Midbrain (tissue), 1 donor: ENCODE data around the gene ARNT2.

Experiments
- DNase-seq: peaks from one replicate; lab custom pipeline; 2025; lab: John Stamatoyannopoulos, UW

Gene ARNT2

GRCh38 chr15:80576519-80577090, 172.4 kb downstream of the ARNT2 start:
- no peak for DNase-seq

- no peak for DNase-seq
Observed at GRCh38 chr15:80577552-80578205, 173.5 kb downstream of the ARNT2 start.

GRCh38 chr15:80578206-80578595, 174.0 kb downstream of the ARNT2 start:
- DNase-seq, result no peak

- DNase-seq, result no peak
Observed at GRCh38 chr15:80578871-80579270, 174.7 kb downstream of the ARNT2 start.

- no peak for DNase-seq
Observed at GRCh38 chr15:80579611-80580010, 175.4 kb downstream of the ARNT2 start.

GRCh38 chr15:80580106-80580505, 175.9 kb downstream of the ARNT2 start:
- no peak for DNase-seq

GRCh38 chr15:80580536-80581260, 176.5 kb downstream of the ARNT2 start:
- no peak for DNase-seq

- no peak for DNase-seq
Observed at GRCh38 chr15:80581976-80582375, 177.8 kb downstream of the ARNT2 start.

GRCh38 chr15:80582816-80583423, 178.7 kb downstream of the ARNT2 start:
- DNase-seq, result no peak

GRCh38 chr15:80584561-80584964, 180.4 kb downstream of the ARNT2 start:
- no peak for DNase-seq

GRCh38 chr15:80584973-80585525, 180.9 kb downstream of the ARNT2 start:
- DNase-seq, result no peak

GRCh38 chr15:80585544-80586018, 181.4 kb downstream of the ARNT2 start:
- no peak for DNase-seq

GRCh38 chr15:80586161-80586560, 182.0 kb downstream of the ARNT2 start:
- DNase-seq, result no peak

- no peak for DNase-seq
Observed at GRCh38 chr15:80587007-80587406, 182.8 kb downstream of the ARNT2 start.

- DNase-seq, result no peak
Observed at GRCh38 chr15:80587816-80588456, 183.8 kb downstream of the ARNT2 start.

- no peak for DNase-seq
Observed at GRCh38 chr15:80588801-80589200, 184.6 kb downstream of the ARNT2 start.

- no peak for DNase-seq
Observed at GRCh38 chr15:80590761-80591355, 186.7 kb downstream of the ARNT2 start.

GRCh38 chr15:80591471-80591870, 187.3 kb downstream of the ARNT2 start:
- no peak for DNase-seq

GRCh38 chr15:80591938-80592825, 188.0 kb downstream of the ARNT2 start:
- no peak for DNase-seq

GRCh38 chr15:80593486-80594030, 189.4 kb downstream of the ARNT2 start:
- DNase-seq, result no peak
